MM.1S (cell line): ENCODE data around the gene OR5B12.
"Not testable (repeated sequence)": the region's sequence is repeated elsewhere in the genome, so short reads cannot be mapped to it uniquely, and the experiment has no call there.

Experiments used
- DNase-seq: peaks from one replicate; pipeline ENCODE4 v3.0.0-alpha.2; 2015
- H2AFZ ChIP-seq: fragments of 300-600 bp; sonication (generic); 2 replicates; pipeline ENCODE4 v1.6.0; 2016; ENCODE audit warnings: antibody characterized with exemption, low read length
- H3F3A ChIP-seq: fragments of 300-600 bp; sonication (generic); 2 replicates; pipeline ENCODE4 v1.6.1; 2016; ENCODE audit warnings: mild to moderate bottlenecking, antibody characterized with exemption, low read length, moderate library complexity, mixed read lengths; ENCODE audit not compliant: insufficient read depth
- H3K27ac ChIP-seq: fragments of 300-600 bp; sonication (generic); 2 replicates; pipeline ENCODE4 v1.5.1; 2016; ENCODE audit warnings: mild to moderate bottlenecking, low read length
- H3K27me3 ChIP-seq: fragments of 300-600 bp; sonication (generic); replicated peaks from 2 replicates; pipeline ENCODE4 v1.6.0; 2016; ENCODE audit warnings: low read length; ENCODE audit not compliant: insufficient read depth
- H3K36me3 ChIP-seq: fragments of 300-600 bp; sonication (generic); replicated peaks from 2 replicates; pipeline ENCODE4 v1.6.1; 2016; ENCODE audit warnings: mild to moderate bottlenecking, low read length, mixed read lengths; ENCODE audit not compliant: insufficient read depth
- H3K4me1 ChIP-seq: fragments of 300-600 bp; sonication (generic); 2 replicates; pipeline ENCODE4 v1.6.1; 2016; ENCODE audit warnings: low read length, mixed read lengths
- H3K4me2 ChIP-seq: fragments of 300-600 bp; sonication (generic); 2 replicates; pipeline ENCODE4 v1.6.0; 2016; ENCODE audit warnings: low read depth, low read length
- H3K4me3 ChIP-seq: fragments of 300-600 bp; sonication (generic); 2 replicates; pipeline ENCODE4 v1.5.1; 2016; ENCODE audit warnings: low read length, mixed read lengths
- H3K79me2 ChIP-seq: fragments of 300-600 bp; sonication (generic); 2 replicates; pipeline ENCODE4 v1.6.1; 2016; ENCODE audit warnings: mixed run types, low read length, mixed read lengths
- H3K9ac ChIP-seq: fragments of 300-600 bp; sonication (generic); 2 replicates; pipeline ENCODE4 v1.6.1; 2016; ENCODE audit warnings: low read length, mixed read lengths
- H3K9me2 ChIP-seq: fragments of 300-600 bp; sonication (generic); replicated peaks from 2 replicates; pipeline ENCODE4 v1.6.1; 2016; ENCODE audit warnings: mild to moderate bottlenecking, low read length, mixed read lengths; ENCODE audit not compliant: insufficient read depth
- H3K9me3 ChIP-seq: fragments of 300-600 bp; sonication (generic); replicated peaks from 2 replicates; pipeline ENCODE4 v1.6.1; 2016; ENCODE audit warnings: mild to moderate bottlenecking, low read length, mixed read lengths; ENCODE audit not compliant: insufficient read depth
- H4K20me1 ChIP-seq: fragments of 300-600 bp; sonication (generic); 2 replicates; pipeline ENCODE4 v1.6.1; 2016; ENCODE audit warnings: mild to moderate bottlenecking, low read length, moderate library complexity, mixed read lengths; ENCODE audit not compliant: insufficient read depth
- CTCF ChIP-seq: fragments of 300-600 bp; sonication (generic); IDR thresholded peaks from 2 replicates; pipeline ENCODE4 v1.5.1; 2016; ENCODE audit warnings: antibody characterized with exemption, low read length, mixed read lengths
- EZH2 ChIP-seq: fragments of 300-600 bp; sonication (generic); optimal IDR thresholded peaks from 2 replicates; pipeline ENCODE3; 2017; ENCODE audit warnings: low read depth, mild to moderate bottlenecking, antibody characterized with exemption, low read length, mixed read lengths
- EZH2phosphoT487 ChIP-seq: fragments of 300-600 bp; sonication (generic); IDR thresholded peaks from 2 replicates; pipeline ENCODE4 v1.6.1; 2018; ENCODE audit warnings: antibody characterized with exemption, low read length

The OR5B12 gene

GRCh38 chr11:58429273-58429672 lies 12.8 kb downstream of the OR5B12 start:
- Histone ChIP-seq H3K27ac (no peak overlapping the region), H3K9me3 (no peaks in the 10 kb centered on the region), H3K36me3 (no peaks in the 10 kb centered on the region), H3K9ac (no peak overlapping the region), H3K27me3 (no peaks in the 10 kb centered on the region), H3K9me2 (no peaks in the 10 kb centered on the region), H3K79me2 (no peaks in the 10 kb centered on the region), H3K4me3 (no peak overlapping the region), H3K4me1 (no peaks in the 10 kb centered on the region), H4K20me1 (no peaks in the 10 kb centered on the region), H3K4me2 (no peak overlapping the region), H3F3A (no peaks in the 10 kb centered on the region), H2AFZ (no peak overlapping the region)
- no peak for TF ChIP-seq EZH2phosphoT487
- no peak for TF ChIP-seq CTCF
- TF ChIP-seq EZH2, result no peak
- no peak for DNase-seq

- Histone ChIP-seq H2AFZ (no peak within 1 kb of the TSS), H3F3A (no peaks in the 10 kb centered on the region), H4K20me1 (no peaks in the 10 kb centered on the region), H3K27ac (no peak within 1 kb of the TSS), H3K4me1 (no peaks in the 10 kb centered on the region), H3K9ac (no peak within 1 kb of the TSS), H3K4me3 (no peak within 1 kb of the TSS), H3K9me3 (no peaks in the 10 kb centered on the region), H3K79me2 (no peaks in the 10 kb centered on the region), H3K27me3 (no peaks in the 10 kb centered on the region), H3K36me3 (no peaks in the 10 kb centered on the region), H3K4me2 (no peak within 1 kb of the TSS), H3K9me2 (no peaks in the 10 kb centered on the region)
- no peak for DNase-seq
- TF ChIP-seq EZH2, result no peak
These were observed 14.0 kb downstream of the OR5B12 start, which contains the start of gene OR5B2 for GRCh38 chr11:58428021-58428420. Gene OR5B2 (minus strand): TSS chr11:58428121. CDS start chr11:58423261, 4,860 bp downstream.

GRCh38 chr11:58406774-58407173 lies 35.3 kb downstream of the OR5B12 start, which contains the start of gene OR5B3:
Gene OR5B3 (minus strand): TSS chr11:58406874. CDS start chr11:58403409, 3,465 bp downstream.
- Histone ChIP-seq H3K4me2 (0 out of 2 replicates have a peak within 1 kb of the TSS, but pooled peaks have one; percentile 13), H3K4me1 (no peaks in the 10 kb centered on the region), H4K20me1 (no peaks in the 10 kb centered on the region), H2AFZ (no peak within 1 kb of the TSS), H3K4me3 (no peak within 1 kb of the TSS), H3K27me3 (no peaks in the 10 kb centered on the region), H3K79me2 (no peaks in the 10 kb centered on the region), H3K36me3 (no peaks in the 10 kb centered on the region), H3K9ac (no peak within 1 kb of the TSS), H3K9me2 (no peaks in the 10 kb centered on the region), H3K27ac (no peak within 1 kb of the TSS), H3K9me3 (no peaks in the 10 kb centered on the region), H3F3A (no peaks in the 10 kb centered on the region)
- TF ChIP-seq EZH2 (no peak), EZH2phosphoT487 (no peak), CTCF (no peak)
- no peak for DNase-seq

- H3K9ac ChIP-seq, H2AFZ ChIP-seq, H4K20me1 ChIP-seq, H3K9me3 ChIP-seq, H3K4me2 ChIP-seq, H3F3A ChIP-seq, DNase-seq, H3K4me3 ChIP-seq, H3K79me2 ChIP-seq, H3K36me3 ChIP-seq, H3K27me3 ChIP-seq, H3K9me2 ChIP-seq, H3K27ac ChIP-seq, H3K4me1 ChIP-seq: not testable (repeated sequence)
These were observed 42.4 kb downstream of the OR5B12 start for GRCh38 chr11:58399622-58400021.
